NK-92 treated with Interleukin-12 subunit alpha and Interleukin-12 subunit beta, amount 100 ng/mL, for 24 hours (cell line): Measurements from ENCODE around the gene SERPINA3.
"Not testable (repeated sequence)": the region's sequence is repeated elsewhere in the genome, so short reads cannot be mapped to it uniquely, and the experiment has no call there.

Source experiments
- DNase-seq: peaks from one replicate; lab custom pipeline; 2025; lab: John Stamatoyannopoulos, UW

Gene SERPINA3

DNA sequence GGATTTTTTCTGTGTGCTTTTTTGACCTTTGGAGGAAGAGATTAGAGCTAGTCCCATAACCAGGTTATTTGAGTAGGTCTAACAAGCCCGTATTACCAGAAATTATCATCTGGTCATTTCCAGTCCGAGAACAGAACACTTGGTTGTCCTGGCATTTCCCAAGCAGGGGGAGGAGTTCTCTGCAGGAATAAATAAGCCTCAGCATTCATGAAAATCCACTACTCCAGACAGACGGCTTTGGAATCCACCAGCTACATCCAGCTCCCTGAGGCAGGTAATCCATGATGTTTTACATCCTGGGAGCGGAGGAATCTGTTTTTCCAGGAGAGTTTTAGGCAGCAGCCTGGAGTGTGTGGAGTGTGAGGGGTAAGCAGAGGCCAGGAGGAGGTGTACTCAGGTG is at the start of gene SERPINA3:
SERPINA3 (plus strand) TSS at position 218 of the 400 bp plus-strand sequence. CDS start 2,051 bp downstream, outside the sequence.
- no peak for DNase-seq

DNA sequence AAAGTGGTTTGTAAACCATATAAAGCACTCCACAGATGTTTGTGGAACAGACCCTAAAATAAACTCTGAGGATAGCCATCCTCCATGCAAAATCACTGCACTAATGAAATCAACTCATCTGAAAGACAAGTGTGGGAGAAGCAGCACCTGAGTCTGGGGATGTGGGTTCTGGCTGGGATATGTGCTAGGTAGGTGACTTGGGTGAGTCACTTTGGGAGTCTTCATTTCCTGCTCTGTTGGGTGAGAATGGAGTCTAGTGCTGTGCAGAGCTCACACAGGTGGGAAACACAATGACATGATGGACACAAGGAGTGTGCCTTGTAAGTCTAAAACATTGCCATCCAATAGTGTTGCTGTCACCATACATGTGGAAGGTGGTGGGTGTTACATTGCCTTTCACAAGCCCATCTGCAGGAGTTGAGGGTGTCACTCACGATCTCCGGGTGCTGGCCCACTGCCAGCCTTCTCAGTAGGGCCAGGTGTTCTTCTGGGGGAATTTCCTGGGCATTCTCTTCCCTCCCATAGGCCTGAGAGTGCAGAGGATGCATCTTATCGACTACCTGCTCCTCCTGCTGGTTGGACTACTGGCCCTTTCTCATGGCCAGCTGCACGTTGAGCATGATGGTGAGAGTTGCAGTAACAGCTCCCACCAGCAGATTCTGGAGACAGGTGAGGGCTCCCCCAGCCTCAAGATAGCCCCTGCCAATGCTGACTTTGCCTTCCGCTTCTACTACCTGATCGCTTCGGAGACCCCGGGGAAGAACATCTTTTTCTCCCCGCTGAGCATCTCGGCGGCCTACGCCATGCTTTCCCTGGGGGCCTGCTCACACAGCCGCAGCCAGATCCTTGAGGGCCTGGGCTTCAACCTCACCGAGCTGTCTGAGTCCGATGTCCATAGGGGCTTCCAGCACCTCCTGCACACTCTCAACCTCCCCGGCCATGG is 49.0 kb upstream of the SERPINA3 start:
- DNase-seq = no peak

GRCh38 chr14:94564381-94564780 is 47.8 kb upstream of the SERPINA3 start:
- DNase-seq = no peak

DNA sequence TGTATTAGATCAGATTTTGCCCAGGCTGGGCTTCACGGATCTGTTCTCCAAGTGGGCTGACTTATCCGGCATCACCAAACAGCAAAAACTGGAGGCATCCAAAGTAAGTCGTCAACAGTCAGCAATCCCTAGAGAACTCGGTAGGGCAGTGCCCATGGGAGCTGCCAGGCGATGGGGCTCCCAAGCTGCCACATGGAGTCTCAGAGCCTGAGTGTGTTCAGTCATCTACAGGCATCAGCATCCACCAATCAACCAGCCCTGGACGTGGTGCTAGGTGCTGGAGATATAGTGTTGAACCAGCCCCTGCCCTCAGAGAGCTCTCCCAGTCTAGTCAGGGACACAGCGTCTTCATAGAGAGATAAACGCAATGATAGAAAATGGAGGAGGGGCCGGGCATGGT is 44.0 kb upstream of the SERPINA3 start:
- no peak for DNase-seq

DNA sequence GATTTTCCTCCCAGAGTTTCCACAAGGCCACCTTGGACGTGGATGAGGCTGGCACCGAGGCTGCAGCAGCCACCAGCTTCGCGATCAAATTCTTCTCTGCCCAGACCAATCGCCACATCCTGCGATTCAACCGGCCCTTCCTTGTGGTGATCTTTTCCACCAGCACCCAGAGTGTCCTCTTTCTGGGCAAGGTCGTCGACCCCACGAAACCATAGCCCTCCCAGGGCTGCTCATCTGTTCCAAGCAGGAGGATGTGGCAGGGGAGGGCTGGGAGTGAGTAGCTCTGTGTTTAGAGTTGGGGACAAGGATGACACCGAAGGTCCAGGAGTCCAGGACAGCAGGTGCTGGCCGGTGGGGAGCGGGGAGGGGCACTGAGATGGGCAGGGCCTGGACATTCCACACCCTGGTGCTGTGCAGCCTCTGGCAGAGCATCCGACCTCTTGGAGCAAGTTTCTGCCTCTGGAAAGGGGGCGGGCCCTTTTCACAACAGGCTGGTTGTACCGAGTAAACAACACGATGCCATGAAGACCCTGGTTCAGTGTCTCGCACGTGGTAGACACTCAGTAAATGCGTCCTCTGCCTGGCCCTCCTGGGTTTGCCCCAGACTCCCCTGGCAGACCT is 42.7 kb upstream of the SERPINA3 start:
- no peak for DNase-seq

- DNase-seq = no peak
Measured at GRCh38 chr14:94570002-94570400, 42.2 kb upstream of the SERPINA3 start.

- no peak for DNase-seq
Measured at GRCh38 chr14:94570440-94570839, 41.8 kb upstream of the SERPINA3 start.

GRCh38 chr14:94571395-94571794 is 40.8 kb upstream of the SERPINA3 start:
- no peak for DNase-seq

GRCh38 chr14:94571950-94572349 is 40.2 kb upstream of the SERPINA3 start:
- no peak for DNase-seq

GRCh38 chr14:94572637-94573303 is 39.4 kb upstream of the SERPINA3 start:
- no peak for DNase-seq

GRCh38 chr14:94573475-94574277 is 38.5 kb upstream of the SERPINA3 start:
- DNase-seq = no peak

DNA sequence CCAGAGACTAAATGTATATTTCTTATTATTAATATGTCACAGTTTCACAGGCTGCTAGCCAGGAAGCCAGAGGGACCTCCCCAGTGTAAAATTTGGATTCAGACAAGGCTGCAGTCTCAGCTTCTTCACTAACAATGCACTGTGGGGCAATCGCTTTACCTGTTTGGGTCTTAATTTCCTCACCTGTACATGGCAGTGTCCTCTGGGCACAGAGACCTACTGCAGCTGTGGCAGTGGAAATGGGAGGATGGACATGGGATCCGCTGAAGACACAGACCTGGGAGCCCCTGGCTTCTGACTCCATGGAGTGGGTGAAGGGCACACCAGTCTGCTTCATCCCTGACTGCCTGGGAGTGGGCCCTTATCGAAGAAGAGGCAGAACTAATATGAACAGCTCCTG is 37.9 kb upstream of the SERPINA3 start:
- DNase-seq = no peak

- DNase-seq = no peak
Measured at GRCh38 chr14:94575730-94576585, 36.2 kb upstream of the SERPINA3 start.

DNA sequence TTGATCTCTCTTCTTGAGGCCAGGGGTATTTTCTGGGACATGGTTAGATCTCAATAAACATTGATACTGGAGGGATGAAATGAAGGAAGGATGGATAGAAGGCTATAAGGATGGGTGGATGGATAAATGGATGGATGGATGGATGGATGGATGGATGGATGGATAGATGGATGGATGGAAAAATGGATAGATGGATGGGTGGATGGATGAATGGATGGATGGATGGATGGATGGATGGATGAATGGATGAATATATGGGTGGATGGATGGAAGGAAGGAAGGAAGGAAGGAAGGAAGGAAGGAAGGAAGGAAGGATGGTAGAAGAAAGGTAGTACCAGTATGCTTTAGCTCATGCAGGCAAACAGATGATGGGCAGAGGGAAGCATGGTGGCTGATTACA is 34.7 kb upstream of the SERPINA3 start:
- not testable (repeated sequence) for DNase-seq

DNA sequence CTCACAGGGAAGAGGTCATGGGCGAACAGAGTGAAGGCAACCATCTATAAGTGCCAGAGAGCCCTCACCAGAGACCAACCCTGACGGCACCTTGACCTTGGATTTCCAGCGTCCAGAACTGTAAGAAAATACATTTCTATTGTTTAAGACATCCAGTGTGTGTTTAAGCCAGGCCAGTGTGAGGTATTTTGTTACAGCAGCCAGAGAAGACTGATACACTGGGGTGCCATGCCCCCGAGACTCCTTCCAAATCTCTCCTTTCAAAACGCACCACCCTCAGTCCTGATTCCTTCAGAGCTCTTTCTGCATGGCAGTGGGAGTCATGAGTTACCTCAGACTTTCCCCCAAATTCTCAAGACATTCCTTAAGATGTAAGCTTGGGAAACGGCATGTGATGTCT is 33.5 kb upstream of the SERPINA3 start:
- DNase-seq = no peak

GRCh38 chr14:94581127-94581999 is 30.8 kb upstream of the SERPINA3 start, which contains the start of gene SERPINA5:
Gene SERPINA5 (plus strand): TSS chr14:94581426. CDS start chr14:94587363, 5,937 bp downstream.
- DNase-seq = no peak

GRCh38 chr14:94582199-94582750 is 29.9 kb upstream of the SERPINA3 start:
- DNase-seq = no peak

GRCh38 chr14:94582851-94583250 is 29.3 kb upstream of the SERPINA3 start:
- DNase-seq = no peak

GRCh38 chr14:94583557-94583956 is 28.6 kb upstream of the SERPINA3 start:
- DNase-seq = no peak
